Forelimb muscle (tissue), 1 donor: Measurements from ENCODE around the gene GLUL. TPM values are rescaled to one million over a fixed set of nuclear protein-coding genes. Genes with fewer than 3 reads are reported as not detected.

Source experiments
- polyA plus RNA-seq: library from polyadenylated mRNA; unstranded; fragments of 120-200 nt; gene quantifications from one replicate; pipeline ENCODE4 v1.2.1, GENCODE V29; 2013; ENCODE audit not compliant: insufficient read length

GLUL gene
- polyA plus RNA-seq, 1 donor: 438 TPM

Other genes with a start within 250 kb of the GLUL start
- 0.11 TPM for gene TEDDM1, start 8.9 kb upstream of the GLUL start, polyA plus RNA-seq
- gene RGSL1, start 58.4 kb upstream of the GLUL start, polyA plus RNA-seq: not detected
- gene RNASEL, start 197.5 kb upstream of the GLUL start, polyA plus RNA-seq: 2.5 TPM
- gene RGS16, start 212.6 kb upstream of the GLUL start, polyA plus RNA-seq: 5.5 TPM